HCT116 (cell line): ENCODE results near the gene NLGN2.

Experiments
- ATF3 ChIP-seq: IDR thresholded peaks from 2 replicates; pipeline ENCODE4 v1.6.1; 2012
- CTCF ChIP-seq, 3 experiments: fragments of 200-600 bp in 1 of 3; sonication (generic) in 1 of 3; IDR thresholded peaks in 2 of 3; conservative IDR thresholded peaks in 1 of 3; 2 replicates each; pipeline ENCODE4 v1.5.1; 2012 to 2017; ENCODE audit warnings: low read depth in 2 of 3, low read length in 2 of 3, antibody characterized with exemption in 1 of 3, borderline replicate concordance in 1 of 3, control low read depth in 1 of 3, mild to moderate bottlenecking in 1 of 3, mixed read lengths in 1 of 3, mixed run types in 1 of 3, moderate library complexity in 1 of 3; ENCODE audit not compliant: insufficient read depth in 1 of 3
- EZH2 ChIP-seq: fragments of 200-600 bp; sonication (generic); IDR thresholded peaks from 2 replicates; pipeline ENCODE4 v1.6.1; 2017; ENCODE audit warnings: antibody characterized with exemption, mixed run types
- EZH2phosphoT487 ChIP-seq: fragments of 200-600 bp; IDR thresholded peaks from 2 replicates; pipeline ENCODE4 v1.6.1; 2018; ENCODE audit warnings: antibody characterized with exemption, borderline replicate concordance
- POLR2AphosphoS5 ChIP-seq: IDR thresholded peaks from 2 replicates; pipeline ENCODE4 v1.6.1; 2011; ENCODE audit warnings: mild to moderate bottlenecking, low read depth, low read length, moderate library complexity
- REST ChIP-seq: IDR thresholded peaks from 2 replicates; pipeline ENCODE4 v1.6.1; 2012; ENCODE audit warnings: low read depth
- SIN3A ChIP-seq: IDR thresholded peaks from 2 replicates; pipeline ENCODE4 v1.6.1; 2012; ENCODE audit warnings: low read depth
- SP1 ChIP-seq: IDR thresholded peaks from 2 replicates; pipeline ENCODE4 v1.6.1; 2012; ENCODE audit warnings: low read depth
- ZNF274 ChIP-seq: fragments of 200-500 bp; sonication (Bioruptor generic); IDR thresholded peaks from 2 replicates; pipeline ENCODE4 v1.6.1; 2014; ENCODE audit warnings: mild to moderate bottlenecking, low read depth, low read length, inconsistent platforms

- TF ChIP-seq SIN3A (no peak), POLR2AphosphoS5 (no peak), EZH2 (no peak), CTCF (IDR thresholded peaks at IDR 0.05 in 2 of 3, conservative IDR thresholded peaks at IDR 0.05 in 1 of 3; ENCODE audit: borderline replicate concordance in 1 of 3, insufficient read depth in 1 of 3, low read depth in 2 of 3, low read length in 2 of 3) (no peak), EZH2phosphoT487 (no peak), SP1 (no peak), REST (no peak), ZNF274 (no peak), ATF3 (no peak)
These were observed 23.6 kb downstream of the NLGN2 start for GRCh38 chr17:7431231-7431630.
